ENCODE measurements around the gene B4GALT6. TPM values are rescaled to one million over a fixed set of nuclear protein-coding genes. Genes with fewer than 3 reads are reported as not detected.

Gene B4GALT6
- total RNA-seq, 1 experiment from 2014 or later: 15.3 TPM

DNA sequence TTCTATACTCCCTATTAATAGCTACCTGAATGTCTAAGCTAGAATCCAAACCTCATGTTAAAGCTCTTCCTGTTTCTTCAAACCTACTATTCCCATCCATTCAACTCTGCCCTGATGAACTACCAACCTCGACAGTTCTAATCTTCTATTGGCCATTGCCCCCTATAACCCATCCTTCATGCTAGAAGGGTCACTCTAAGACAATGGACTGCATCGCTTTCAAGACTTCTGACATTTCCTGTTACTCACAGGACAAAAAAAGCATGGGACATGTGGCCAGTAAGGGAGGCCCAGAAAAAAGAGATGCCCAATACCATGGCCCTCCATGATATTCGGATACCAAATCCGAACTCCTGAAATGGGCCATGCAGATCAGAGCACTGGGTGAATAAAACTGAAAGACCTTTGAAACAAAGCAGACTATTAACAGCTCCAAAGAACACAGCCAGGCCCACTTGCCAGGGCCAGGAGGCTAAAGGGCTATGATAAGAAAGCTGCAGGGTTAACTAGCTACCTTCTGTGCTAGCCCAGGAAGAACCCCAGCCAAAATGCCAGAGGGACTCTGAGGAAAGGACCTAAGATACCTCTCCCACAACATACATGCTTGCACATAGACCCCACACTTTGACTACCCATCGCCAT is 4.5 kb downstream of the B4GALT6 start:
- no peaks in the 10 kb centered on the region for H3K36me3 ChIP-seq (replicated peaks; ENCODE audit: control insufficient read depth, insufficient read depth, low read length)
- no peak for DNase-seq
- no peaks in the 10 kb centered on the region for H3K27me3 ChIP-seq (ENCODE audit: control insufficient read depth, insufficient read depth, low read length)
- no peak overlapping the region for H3K4me3 ChIP-seq (ENCODE audit: insufficient read depth, low read depth, low read length)

DNA sequence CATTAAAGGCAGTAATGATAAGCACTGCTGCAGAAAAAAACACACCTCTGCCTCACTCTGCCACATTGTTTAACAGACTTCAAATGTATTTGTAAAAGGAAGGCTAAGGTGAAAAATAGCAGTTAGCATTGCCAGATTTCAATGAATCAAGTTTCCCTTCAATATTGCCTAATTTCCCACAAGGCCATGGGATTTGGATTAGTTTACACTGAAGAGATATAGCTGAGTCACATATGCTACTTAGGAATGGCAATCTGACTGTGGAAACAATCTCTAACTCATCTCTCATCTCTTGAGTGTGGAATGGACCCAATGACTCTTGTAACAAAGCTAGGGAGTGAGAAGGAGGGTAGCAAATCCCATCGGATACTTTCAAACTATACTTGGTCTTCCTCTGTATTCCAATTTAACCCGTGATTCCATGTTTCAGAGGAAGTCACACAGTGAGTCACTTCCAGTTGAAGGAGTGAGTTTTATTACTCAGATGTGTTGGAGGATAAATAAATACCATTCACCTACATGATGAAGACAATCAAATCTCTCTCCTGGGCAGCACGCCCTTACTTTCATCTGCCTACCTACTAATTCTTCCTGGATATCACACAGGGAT is 5.1 kb downstream of the B4GALT6 start:
- Histone ChIP-seq H3K4me3 (ENCODE audit: insufficient read depth, low read depth, low read length) (no peak overlapping the region), H3K36me3 (replicated peaks; ENCODE audit: control insufficient read depth, insufficient read depth, low read length) (no peaks in the 10 kb centered on the region), H3K27me3 (ENCODE audit: control insufficient read depth, insufficient read depth, low read length) (no peaks in the 10 kb centered on the region)
- DNase-seq: no peak

DNA sequence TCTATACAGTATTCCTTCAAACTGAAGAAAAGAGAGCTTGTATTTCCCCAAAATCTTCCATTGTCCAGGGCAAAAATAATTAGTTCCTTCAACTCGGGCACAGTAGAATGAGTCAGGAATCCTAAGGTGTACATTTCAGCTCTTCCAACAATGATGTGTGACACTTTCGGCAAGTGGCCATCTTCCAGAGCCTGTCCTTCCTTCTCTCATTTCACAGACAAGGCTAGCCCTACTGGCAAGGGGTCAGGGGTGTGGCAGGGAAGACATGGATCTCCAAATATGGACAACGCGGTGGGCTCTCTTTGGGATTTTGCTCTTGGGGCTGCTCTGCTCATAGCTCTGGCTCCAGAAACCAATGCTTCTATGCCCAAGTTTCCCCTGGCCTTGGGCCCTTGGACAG is 6.0 kb downstream of the B4GALT6 start:
- no peaks in the 10 kb centered on the region for H3K27me3 ChIP-seq (ENCODE audit: control insufficient read depth, insufficient read depth, low read length)
- DNase-seq: no peak
- no peak overlapping the region for H3K4me3 ChIP-seq (ENCODE audit: insufficient read depth, low read depth, low read length)
- no peaks in the 10 kb centered on the region for H3K36me3 ChIP-seq (replicated peaks; ENCODE audit: control insufficient read depth, insufficient read depth, low read length)

DNA sequence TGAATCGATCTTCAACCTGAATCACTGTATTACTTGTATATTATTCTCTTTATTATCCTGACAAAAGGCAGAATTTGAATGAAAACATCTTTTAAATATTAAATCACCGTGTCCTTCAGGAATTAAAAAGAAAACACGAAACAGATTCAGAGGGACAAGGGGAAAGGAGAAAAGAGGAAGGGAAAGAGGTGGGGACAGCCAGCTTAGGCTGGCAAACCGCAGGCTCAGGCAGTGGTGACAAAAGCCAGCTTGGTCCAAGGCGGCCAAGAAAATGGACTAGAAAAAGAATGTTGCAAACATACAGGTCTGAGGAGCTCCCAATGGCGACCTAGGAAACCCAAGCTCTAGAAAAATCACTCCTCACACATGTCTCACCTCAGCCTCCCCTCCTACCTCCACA is 6.8 kb downstream of the B4GALT6 start:
- no peak for DNase-seq
- Histone ChIP-seq H3K4me3 (ENCODE audit: insufficient read depth, low read depth, low read length) (no peak overlapping the region), H3K27me3 (ENCODE audit: control insufficient read depth, insufficient read depth, low read length) (no peaks in the 10 kb centered on the region), H3K36me3 (replicated peaks; ENCODE audit: control insufficient read depth, insufficient read depth, low read length) (no peaks in the 10 kb centered on the region)

DNA sequence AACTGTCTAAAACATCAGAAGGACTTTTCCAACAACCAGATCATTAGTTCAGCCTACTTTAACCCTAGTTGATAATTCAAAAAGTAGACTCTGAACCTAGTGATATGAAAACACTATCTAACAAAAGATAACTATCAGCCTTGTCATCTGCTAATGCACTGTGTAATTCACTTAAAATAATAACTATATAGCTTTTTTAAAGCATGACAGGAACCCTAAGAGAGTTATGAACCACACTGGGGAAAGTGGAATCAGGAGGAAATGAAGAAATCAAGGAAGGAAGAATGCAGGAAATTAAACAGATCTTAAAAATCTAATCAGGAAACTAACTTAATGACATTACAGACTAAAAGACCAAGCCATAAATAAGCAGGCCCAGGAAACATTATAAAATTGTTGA is 9.0 kb downstream of the B4GALT6 start:
- no peak for DNase-seq
- no peak overlapping the region for H3K4me3 ChIP-seq (ENCODE audit: insufficient read depth, low read depth, low read length)
- H3K27me3 ChIP-seq (ENCODE audit: control insufficient read depth, insufficient read depth, low read length): no peaks in the 10 kb centered on the region
- H3K36me3 ChIP-seq (replicated peaks; ENCODE audit: control insufficient read depth, insufficient read depth, low read length): no peaks in the 10 kb centered on the region

DNA sequence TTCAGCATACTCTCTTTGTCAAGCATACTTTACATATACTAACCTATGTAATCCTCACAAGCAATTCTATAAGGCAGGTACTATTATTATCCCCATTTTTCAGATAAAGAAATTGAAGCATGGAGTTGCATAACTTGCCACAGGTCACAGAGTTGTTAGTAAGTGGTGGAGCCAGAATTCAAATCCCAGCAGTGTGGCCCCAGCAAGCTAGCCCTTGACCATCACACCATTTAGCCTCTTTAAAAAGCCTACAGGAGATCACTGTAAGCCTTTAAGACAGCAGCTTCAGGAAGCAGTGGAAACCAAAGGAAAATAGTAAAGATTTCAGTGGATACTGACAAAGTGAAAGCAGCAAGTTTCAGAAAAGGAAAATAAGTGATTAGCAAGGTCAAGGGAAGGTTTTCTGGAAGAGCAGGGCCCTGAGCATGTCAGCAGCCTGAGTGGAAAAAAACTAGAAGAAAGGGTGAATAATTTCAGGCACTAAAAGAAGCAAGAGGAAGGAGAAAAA is 11.7 kb downstream of the B4GALT6 start:
- DNase-seq: no peak
- no peaks in the 10 kb centered on the region for H3K27me3 ChIP-seq (ENCODE audit: control insufficient read depth, insufficient read depth, low read length)
- no peak overlapping the region for H3K4me3 ChIP-seq (ENCODE audit: insufficient read depth, low read depth, low read length)

DNA sequence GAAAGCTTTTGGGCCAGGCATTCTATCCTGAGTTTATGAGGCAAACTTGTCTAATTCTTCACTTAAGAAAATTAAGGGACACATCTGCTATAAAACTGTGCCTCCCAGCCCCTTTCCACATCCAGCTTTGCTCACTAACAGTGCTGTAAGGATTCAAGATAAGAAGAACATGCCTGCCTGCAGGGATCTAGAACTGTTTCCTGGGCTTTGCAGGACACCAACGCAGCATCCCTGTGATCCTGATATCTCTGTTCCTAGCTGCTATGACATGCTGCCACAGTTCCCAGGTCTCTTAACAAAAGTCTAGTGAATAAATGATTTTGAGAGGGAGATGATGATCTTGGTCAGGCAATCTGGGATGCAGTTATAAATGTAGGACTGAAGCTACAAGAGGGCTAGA is 12.4 kb downstream of the B4GALT6 start:
- no peaks in the 10 kb centered on the region for H3K27me3 ChIP-seq (ENCODE audit: control insufficient read depth, insufficient read depth, low read length)
- H3K4me3 ChIP-seq (ENCODE audit: insufficient read depth, low read depth, low read length): no peak overlapping the region
- no peaks in the 10 kb centered on the region for H3K36me3 ChIP-seq (replicated peaks; ENCODE audit: control insufficient read depth, insufficient read depth, low read length)
- DNase-seq: no peak

More for the DNA sequence above, 11.7 kb downstream of the B4GALT6 start:
- H3K36me3 ChIP-seq (replicated peaks; ENCODE audit: control insufficient read depth, insufficient read depth, low read length): no peaks in the 10 kb centered on the region

DNA sequence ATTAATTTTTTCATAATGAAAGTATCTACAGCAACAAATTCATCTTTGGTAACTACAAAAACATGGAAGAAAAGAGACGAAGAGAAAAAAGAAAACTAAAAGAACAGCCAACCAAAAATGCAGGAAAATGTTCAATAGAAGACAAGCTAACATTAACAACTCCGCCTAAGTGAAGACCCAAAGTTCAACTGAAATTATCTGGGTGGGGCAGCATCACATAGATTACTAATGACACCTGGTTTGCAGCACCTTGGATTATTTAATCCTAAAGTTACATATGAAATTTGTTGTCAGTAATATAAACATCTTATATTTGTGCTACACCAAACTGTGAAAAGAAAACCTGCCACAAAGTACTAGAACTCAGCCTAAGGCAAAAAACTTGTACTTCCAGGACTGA is 14.8 kb downstream of the B4GALT6 start:
- DNase-seq: no peak
- no peaks in the 10 kb centered on the region for H3K27me3 ChIP-seq (ENCODE audit: control insufficient read depth, insufficient read depth, low read length)
- H3K36me3 ChIP-seq (replicated peaks; ENCODE audit: control insufficient read depth, insufficient read depth, low read length): no peaks in the 10 kb centered on the region
- no peak overlapping the region for H3K4me3 ChIP-seq (ENCODE audit: insufficient read depth, low read depth, low read length)

DNA sequence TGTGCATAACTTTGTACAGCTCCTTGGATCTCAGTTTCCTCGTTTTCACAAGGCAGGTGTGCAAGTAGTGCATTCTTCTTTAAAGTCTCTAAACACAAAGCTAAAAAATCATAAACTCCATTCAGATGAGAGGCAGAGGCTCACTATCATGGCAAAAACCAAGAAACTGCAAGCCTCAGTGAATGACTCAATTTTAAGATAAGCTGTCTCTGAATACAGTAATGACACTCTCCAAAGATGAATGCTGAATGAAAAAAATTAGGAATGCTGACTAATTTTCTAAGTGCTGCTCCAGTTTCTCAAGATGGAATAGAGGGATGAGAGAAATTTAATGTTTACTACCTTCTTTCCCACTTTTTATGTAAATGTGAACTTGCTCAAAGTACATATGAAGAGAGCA is 17.2 kb downstream of the B4GALT6 start:
- DNase-seq: no peak
- no peaks in the 10 kb centered on the region for H3K27me3 ChIP-seq (ENCODE audit: control insufficient read depth, insufficient read depth, low read length)
- no peak overlapping the region for H3K4me3 ChIP-seq (ENCODE audit: insufficient read depth, low read depth, low read length)
- H3K36me3 ChIP-seq (replicated peaks; ENCODE audit: control insufficient read depth, insufficient read depth, low read length): no peaks in the 10 kb centered on the region

DNA sequence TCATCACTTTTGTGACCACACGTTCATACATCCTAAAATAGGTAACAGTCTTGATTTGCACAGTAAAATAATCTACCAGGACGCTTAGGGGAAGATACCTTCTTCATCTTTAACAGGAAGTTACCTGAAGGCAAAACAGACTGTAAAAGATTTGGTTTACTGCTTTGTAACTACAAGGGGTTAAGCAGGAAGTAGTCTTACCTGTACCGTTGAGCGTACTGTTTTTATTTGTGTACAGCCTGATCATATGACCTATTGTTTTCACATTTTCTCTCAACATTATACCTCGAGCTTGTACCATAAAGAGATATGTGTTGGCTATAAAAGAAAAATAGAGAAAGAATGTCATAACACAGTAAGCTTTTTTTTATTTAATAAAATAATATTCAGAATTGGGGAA is 18.3 kb downstream of the B4GALT6 start:
- no peaks in the 10 kb centered on the region for H3K36me3 ChIP-seq (replicated peaks; ENCODE audit: control insufficient read depth, insufficient read depth, low read length)
- no peaks in the 10 kb centered on the region for H3K27me3 ChIP-seq (ENCODE audit: control insufficient read depth, insufficient read depth, low read length)
- no peak for DNase-seq
- H3K4me3 ChIP-seq (ENCODE audit: insufficient read depth, low read depth, low read length): no peak overlapping the region

DNA sequence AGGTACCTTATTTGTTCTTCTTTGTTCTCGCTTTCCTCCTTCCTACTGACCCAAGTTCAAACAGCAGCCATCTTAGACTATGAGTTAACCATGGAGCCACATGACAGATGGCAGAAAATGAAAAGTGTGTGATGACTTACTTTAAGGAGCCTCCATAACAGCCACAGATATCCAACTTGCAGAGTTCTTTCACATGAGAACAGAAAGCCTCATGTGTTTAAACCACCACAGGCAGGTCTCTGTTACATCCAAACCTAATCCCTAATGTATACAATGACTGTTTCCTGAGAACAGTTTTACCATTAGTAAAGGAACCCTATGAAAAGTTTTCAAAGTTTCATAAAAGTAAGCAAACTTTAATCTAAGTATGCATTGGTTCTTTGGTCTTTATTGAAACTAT is 20.3 kb downstream of the B4GALT6 start:
- DNase-seq: no peak
- Histone ChIP-seq H3K4me3 (ENCODE audit: insufficient read depth, low read depth, low read length) (no peak overlapping the region), H3K36me3 (replicated peaks; ENCODE audit: control insufficient read depth, insufficient read depth, low read length) (no peaks in the 10 kb centered on the region), H3K27me3 (ENCODE audit: control insufficient read depth, insufficient read depth, low read length) (no peaks in the 10 kb centered on the region)

DNA sequence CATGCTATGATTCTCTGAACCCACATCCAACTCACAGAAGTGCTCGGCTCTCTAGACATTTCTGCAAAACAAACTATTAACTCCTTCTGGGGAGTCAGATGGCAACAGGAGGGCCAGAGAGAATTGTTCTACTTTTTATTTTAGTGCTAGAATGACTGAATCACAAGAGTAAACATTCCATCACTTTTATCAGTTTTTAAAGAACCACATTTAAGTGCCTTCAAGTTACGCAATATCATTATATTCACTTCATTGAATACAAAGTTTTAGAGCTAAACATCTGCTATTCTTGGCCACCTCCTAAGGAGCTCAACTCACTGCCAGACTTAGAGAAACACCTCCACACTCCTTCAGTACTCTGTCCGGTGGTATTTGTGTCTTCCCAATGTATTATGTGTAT is 22.4 kb downstream of the B4GALT6 start:
- Histone ChIP-seq H3K36me3 (replicated peaks; ENCODE audit: control insufficient read depth, insufficient read depth, low read length) (no peaks in the 10 kb centered on the region), H3K27me3 (ENCODE audit: control insufficient read depth, insufficient read depth, low read length) (no peaks in the 10 kb centered on the region), H3K4me3 (ENCODE audit: insufficient read depth, low read depth, low read length) (no peak overlapping the region)
- no peak for DNase-seq

DNA sequence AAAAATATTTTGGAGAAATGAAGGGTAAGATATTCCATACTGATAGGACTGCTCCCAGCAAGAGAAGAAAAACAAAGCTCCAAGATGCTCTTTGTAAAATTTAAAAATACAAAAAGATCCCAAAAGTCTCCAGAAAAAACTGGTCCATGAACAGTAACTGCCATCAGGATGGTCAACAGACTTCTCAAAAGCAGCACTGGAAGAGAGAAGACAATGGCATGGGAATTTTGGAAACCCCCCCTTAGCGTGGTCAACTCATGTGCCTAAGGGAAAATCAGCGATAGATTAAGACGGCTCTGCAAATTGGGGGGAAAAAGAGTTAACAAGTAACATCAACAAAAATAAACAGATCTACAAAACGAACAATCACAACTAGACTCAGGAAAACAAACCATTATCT is 23.6 kb downstream of the B4GALT6 start:
- DNase-seq: no peak
- Histone ChIP-seq H3K36me3 (replicated peaks; ENCODE audit: control insufficient read depth, insufficient read depth, low read length) (no peaks in the 10 kb centered on the region), H3K27me3 (ENCODE audit: control insufficient read depth, insufficient read depth, low read length) (no peaks in the 10 kb centered on the region), H3K4me3 (ENCODE audit: insufficient read depth, low read depth, low read length) (no peak overlapping the region)

DNA sequence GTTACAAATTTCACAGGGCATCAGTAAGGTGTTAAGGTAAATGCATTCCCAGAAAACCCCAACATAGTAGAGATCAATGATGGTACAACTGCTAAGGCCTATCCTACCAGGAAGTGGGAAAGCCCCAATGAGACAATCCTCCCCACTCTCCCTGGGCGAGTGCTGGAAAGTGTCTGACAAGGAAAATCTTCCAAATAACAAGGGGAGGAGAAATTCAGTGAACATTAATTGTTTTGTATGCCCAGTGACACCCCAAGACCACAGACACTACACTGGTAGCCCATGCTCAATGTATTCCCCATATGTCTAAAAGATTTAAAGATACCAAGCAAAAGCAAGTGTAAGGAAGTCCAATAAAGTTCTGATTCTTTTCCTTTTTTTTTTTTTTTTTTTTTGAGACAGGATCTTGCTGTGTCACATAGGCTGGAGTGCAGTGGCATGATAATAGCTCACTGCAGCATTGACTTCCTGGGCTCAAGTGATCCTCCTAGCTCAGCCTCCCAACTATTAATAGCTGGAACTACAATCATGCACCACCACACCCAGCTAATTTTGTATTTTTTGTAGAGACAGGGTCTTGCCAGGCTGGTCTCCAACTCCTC is 24.7 kb downstream of the B4GALT6 start:
- Histone ChIP-seq H3K36me3 (replicated peaks; ENCODE audit: control insufficient read depth, insufficient read depth, low read length) (no peaks in the 10 kb centered on the region), H3K4me3 (ENCODE audit: insufficient read depth, low read depth, low read length) (no peak overlapping the region), H3K27me3 (ENCODE audit: control insufficient read depth, insufficient read depth, low read length) (no peaks in the 10 kb centered on the region)
- DNase-seq: no peak

All from H7 (cell line).